ENCODE results near the gene ATG4C.

Gene ATG4C

GRCh38 chr1:62844030-62844429 lies 60.1 kb downstream of the ATG4C start:
- DNase-seq, result peak in 2 of 3 donors; percentile 14 to 17

- DNase-seq, result peak in 1 of 3 donors; percentile 1
Observed at GRCh38 chr1:62849031-62849430, 65.1 kb downstream of the ATG4C start.

GRCh38 chr1:62852253-62852652 lies 68.3 kb downstream of the ATG4C start:
- no peak for DNase-seq

GRCh38 chr1:62856960-62857359 lies 73.0 kb downstream of the ATG4C start:
- no peak for DNase-seq

GRCh38 chr1:62869217-62869754 lies 85.4 kb downstream of the ATG4C start:
- no peak for DNase-seq

- no peak for DNase-seq
Observed at GRCh38 chr1:62870148-62870547, 86.2 kb downstream of the ATG4C start.

- DNase-seq, result no peak
Observed at GRCh38 chr1:62875676-62876075, 91.7 kb downstream of the ATG4C start.

- no peak for DNase-seq
Observed at GRCh38 chr1:62876535-62876934, 92.6 kb downstream of the ATG4C start.

GRCh38 chr1:62877579-62877978 lies 93.6 kb downstream of the ATG4C start:
- DNase-seq, result no peak

- DNase-seq, result no peak
Observed at GRCh38 chr1:62879962-62880361, 96.0 kb downstream of the ATG4C start.

- no peak for DNase-seq
Observed at GRCh38 chr1:62882201-62883104, 98.5 kb downstream of the ATG4C start.

GRCh38 chr1:62884156-62884740 lies 100.3 kb downstream of the ATG4C start:
- DNase-seq, result no peak

GRCh38 chr1:62887799-62888507 lies 104.0 kb downstream of the ATG4C start:
- DNase-seq, result no peak

GRCh38 chr1:62891956-62892562 lies 108.1 kb downstream of the ATG4C start:
- no peak for DNase-seq

- no peak for DNase-seq
Observed at GRCh38 chr1:62897788-62898187, 113.9 kb downstream of the ATG4C start.

- no peak for DNase-seq
Observed at GRCh38 chr1:62900566-62900965, 116.6 kb downstream of the ATG4C start.

GRCh38 chr1:62901650-62902049 lies 117.7 kb downstream of the ATG4C start:
- no peak for DNase-seq

GRCh38 chr1:62903522-62903921 lies 119.6 kb downstream of the ATG4C start:
- DNase-seq, result no peak

GRCh38 chr1:62903982-62904855 lies 120.3 kb downstream of the ATG4C start:
- DNase-seq, result no peak

- DNase-seq, result no peak
Observed at GRCh38 chr1:62904856-62905225, 120.9 kb downstream of the ATG4C start.

- DNase-seq, result no peak
Observed at GRCh38 chr1:62905309-62905708, 121.4 kb downstream of the ATG4C start.

- no peak for DNase-seq
Observed at GRCh38 chr1:62905872-62906271, 121.9 kb downstream of the ATG4C start.

Data from suppressor macrophage treated with lipopolysaccharide for 1 hour (primary cell).